ENCODE measurements around the gene PEAK1.

The PEAK1 gene

DNA sequence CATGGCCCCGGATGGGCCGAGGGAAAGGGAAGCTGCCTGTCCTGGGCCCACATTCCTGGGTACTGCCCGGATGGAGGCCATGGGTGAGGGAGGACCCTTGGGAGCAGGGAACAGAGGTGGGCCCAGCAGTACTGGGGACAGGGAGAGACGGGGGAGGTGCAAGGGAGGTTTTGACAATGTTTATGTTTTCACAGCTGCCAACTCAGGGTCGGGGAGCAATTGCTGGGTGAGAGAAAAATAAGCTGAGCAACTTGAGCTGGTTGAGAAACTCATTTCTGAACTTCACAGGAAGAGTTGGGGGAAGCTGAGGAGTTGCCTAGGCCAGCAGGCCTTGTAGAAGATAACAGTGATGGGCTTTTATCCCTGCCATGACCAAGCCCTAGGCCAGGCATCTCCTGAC is 337.9 kb downstream of the PEAK1 start:
- TF ChIP-seq, protein P1, sequence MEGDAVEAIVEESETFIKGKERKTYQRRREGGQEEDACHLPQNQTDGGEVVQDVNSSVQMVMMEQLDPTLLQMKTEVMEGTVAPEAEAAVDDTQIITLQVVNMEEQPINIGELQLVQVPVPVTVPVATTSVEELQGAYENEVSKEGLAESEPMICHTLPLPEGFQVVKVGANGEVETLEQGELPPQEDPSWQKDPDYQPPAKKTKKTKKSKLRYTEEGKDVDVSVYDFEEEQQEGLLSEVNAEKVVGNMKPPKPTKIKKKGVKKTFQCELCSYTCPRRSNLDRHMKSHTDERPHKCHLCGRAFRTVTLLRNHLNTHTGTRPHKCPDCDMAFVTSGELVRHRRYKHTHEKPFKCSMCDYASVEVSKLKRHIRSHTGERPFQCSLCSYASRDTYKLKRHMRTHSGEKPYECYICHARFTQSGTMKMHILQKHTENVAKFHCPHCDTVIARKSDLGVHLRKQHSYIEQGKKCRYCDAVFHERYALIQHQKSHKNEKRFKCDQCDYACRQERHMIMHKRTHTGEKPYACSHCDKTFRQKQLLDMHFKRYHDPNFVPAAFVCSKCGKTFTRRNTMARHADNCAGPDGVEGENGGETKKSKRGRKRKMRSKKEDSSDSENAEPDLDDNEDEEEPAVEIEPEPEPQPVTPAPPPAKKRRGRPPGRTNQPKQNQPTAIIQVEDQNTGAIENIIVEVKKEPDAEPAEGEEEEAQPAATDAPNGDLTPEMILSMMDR (IDR thresholded peaks at IDR 0.05; ENCODE audit: low read depth, low read length), result no peak
- DNase-seq (ENCODE audit: extremely low read depth, low read depth), result no peak

DNA sequence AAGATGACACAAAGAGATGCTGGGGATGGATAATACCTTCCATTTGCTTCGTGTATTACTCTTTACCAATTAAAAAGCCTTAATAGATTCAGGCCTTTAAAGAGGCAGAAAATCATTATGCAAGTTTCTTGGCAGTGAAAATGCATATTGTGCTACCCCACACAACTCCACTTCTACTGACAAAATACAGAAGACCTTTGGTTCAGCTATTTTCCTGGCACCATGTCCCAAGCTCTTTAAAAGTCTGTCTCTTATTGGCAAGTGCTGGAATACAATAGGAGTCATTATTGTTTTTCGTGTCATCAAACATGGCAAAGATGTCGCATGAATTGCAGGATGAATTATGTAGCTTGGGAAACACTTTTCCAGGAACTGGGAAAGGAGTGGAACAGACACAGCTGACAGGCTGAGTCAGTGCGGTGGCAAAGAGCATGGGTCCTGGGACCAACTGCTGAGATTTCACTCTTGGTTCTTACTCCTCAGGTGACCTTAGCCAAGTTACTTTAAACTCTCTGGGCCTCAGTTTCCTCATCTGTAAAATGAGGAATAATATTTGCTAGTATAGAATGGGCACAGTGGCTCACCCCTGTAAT is 343.5 kb downstream of the PEAK1 start:
- TF ChIP-seq, protein P1 (IDR thresholded peaks at IDR 0.05; ENCODE audit: low read depth, low read length), result no peak
- no peak for DNase-seq (ENCODE audit: extremely low read depth, low read depth)

DNA sequence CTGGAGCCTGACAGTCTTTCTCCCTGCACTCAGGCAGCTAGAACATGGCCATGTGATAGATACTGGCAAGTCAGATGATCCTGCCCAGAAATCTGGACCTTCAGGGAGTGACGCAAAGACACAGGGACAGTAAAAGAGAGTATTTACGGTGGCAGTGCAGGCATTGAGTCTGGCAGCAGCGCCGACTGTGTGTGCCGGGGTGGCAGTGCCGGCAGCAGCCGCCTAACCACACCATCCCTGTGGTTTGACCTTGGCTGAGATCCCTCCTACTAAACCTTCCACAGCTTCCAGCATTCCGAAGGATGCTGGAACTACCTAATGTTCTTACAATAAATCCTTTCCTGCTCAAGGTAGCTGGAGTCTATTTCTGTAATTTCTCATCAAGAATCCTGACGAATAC is 344.4 kb downstream of the PEAK1 start:
- no peak for DNase-seq (ENCODE audit: extremely low read depth, low read depth)
- TF ChIP-seq, protein P1 (IDR thresholded peaks at IDR 0.05; ENCODE audit: low read depth, low read length), result no peak

DNA sequence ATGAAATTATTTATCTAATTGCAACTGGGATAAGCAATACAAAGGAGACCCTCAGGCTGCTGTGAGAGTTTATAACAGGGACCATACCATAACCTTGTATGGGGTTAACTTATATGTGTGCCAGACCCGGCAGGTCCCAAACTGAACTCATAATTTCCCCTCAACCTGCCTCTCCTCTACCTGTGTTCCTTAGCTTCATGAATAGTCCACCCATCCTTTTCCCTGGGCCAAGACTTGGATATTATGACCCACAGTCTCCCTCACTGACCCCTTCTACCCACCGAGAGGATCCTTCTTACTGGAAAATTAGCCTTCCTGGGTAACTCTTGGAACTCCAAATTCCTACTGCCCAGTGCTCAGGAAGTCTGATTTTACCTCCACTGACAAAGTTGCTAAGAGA is 345.6 kb downstream of the PEAK1 start:
- TF ChIP-seq, protein P1 (IDR thresholded peaks at IDR 0.05; ENCODE audit: low read depth, low read length), result no peak

DNA sequence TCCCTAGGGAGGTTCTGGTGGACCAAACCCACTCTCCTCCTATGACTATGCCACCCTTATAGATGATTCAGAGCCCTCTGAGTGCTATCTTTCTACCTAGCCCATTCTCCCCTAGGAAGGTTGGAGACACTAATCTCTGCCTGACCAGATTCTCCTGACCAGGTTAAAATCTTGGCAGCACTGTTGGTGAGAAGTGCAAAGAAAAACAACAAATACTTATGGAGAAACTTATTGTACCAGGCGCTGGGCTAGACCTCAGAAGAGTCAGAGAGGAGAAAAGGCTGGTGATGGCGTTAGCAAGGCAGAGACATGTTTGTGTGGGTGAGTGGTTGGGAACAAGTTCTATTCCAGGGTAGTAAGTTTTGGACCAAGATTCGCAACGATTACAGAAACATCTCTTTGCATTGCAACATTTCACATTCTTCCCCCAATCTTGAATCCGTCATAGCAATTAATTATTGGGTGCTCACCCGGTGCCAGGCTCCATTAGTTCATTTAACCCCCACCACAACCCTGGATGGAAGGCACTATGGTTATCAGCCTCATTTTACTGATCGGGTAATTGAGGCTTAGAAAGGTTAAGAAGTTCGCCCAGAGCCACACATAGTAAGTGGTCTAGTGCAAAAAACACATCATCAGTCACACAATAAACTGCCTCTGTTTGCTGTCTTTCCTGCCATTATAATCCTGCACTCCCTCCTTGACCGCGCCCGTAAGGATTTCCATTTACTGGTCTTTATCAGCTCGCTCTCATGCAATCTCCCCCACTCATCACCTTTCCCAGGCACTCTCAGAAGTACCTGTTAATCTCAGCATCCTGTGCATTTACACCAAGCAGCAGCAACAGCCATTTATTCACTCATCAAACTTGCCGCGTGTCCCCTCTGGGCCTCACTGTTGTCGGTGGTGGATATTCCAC is 348.3 kb downstream of the PEAK1 start:
- TF ChIP-seq, protein P1 (IDR thresholded peaks at IDR 0.05; ENCODE audit: low read depth, low read length), result no peak
- DNase-seq (ENCODE audit: extremely low read depth, low read depth), result no peak

More for the DNA sequence above, 345.6 kb downstream of the PEAK1 start:
- no peak for DNase-seq (ENCODE audit: extremely low read depth, low read depth)

DNA sequence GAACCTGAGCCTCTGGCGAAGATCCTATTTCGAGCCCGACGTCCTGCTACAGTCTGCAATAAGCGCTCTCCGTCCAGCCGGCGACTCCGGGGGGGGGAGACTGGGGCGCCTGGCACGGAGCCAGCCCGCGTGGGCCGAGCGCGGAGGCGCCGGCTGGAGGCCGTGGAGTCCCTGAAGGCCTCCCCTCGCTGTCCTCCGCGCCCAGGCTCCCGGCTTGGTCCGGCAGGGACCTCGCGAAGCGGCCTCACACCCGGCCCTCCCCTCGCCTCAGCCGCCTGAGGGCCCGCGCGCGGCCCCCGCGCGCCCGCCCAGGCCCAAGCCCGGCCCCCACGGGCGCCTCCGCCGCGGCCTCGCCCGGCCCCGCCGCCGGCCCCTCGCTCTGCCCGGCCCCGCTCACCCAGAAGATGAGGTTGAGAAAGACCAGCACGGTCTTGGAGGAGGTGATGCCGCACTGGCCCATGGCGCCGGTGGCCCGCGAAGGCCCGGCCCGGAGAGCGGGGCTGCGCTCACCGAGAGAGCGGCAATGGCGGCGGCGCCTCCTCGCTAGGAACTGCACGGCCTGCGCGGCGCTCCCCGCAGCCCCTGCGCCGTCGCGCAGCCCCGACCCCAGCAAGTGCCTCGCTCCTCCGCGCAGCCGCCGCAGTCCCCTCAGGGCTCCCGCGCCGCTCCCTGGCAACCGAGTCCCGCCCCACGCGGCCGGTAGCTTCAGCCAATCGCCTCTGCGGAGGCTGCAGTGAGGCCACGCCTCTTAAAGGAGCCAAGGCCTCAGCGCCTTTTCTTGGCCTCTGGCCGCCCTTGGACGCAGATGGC is 349.2 kb downstream of the PEAK1 start, which contains the start of gene TSPAN3:
TSPAN3 (minus strand) TSS at position 615 of the 810 bp plus-strand sequence; CDS start at position 460, 155 bp downstream.
- peak; percentile 69 for DNase-seq (ENCODE audit: extremely low read depth, low read depth)
- TF ChIP-seq, protein P1 (IDR thresholded peaks at IDR 0.05; ENCODE audit: low read depth, low read length), result no peak
